Hepatocyte (in vitro differentiated cells): ENCODE data around the gene PKLR.

ENCODE experiments used
- EZH2phosphoT487 ChIP-seq: fragments of 200-600 bp; sonication (generic); IDR thresholded peaks from one replicate; pipeline ENCODE4 v1.6.1; 2018; ENCODE audit warnings: antibody characterized with exemption, mild to moderate bottlenecking, low read depth, moderate library complexity; ENCODE audit not compliant: unreplicated experiment, severe bottlenecking
- TF ChIP-seq, protein P1 (sequence below): fragments of 200-600 bp; sonication (generic); IDR thresholded peaks from 2 replicates; pipeline ENCODE4 v1.5.1; 2016; ENCODE audit warnings: antibody characterized with exemption, mild to moderate bottlenecking; ENCODE audit not compliant: poor library complexity

DNA sequence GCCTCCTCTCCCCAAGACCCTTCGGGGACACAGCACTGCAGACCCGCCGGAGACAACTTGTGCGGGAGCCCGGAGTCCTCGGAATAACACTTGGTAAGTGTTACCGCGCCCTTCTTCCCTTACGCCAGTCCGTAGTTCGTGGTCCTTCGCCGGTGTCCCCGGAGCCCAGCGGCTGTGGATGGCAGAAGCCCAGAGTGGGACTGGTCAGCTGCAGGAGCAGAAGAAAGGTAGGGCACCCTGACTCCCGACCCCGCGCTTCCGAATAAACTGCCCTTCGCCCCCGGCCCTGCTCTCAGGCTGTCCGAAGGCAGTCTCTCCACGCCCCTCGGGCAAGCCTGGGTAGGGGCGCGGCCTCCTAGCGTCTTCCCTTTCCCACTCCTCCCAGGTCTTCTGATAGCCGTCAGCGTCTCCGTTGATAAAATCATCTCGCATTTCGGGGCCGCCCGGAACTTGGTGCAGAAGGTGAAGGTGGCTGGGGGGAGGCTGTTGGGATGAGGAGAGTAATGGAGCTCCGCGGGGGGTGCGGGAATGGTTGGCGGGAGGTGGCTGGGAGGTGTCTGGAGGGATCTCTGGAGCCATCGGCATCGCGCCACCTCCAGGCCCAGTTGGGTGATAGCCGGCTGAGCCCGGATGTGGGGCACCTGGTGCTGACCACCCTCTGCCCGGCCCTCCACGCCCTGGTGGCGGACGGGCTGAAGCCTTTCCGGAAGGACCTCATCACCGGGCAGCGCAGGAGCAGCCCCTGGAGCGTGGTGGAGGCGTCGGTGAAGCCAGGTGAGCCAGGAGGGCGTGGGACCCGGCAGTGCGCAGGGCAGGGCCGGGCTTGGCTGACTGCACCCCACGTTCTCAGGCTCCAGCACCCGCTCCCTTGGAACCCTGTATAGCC, 23.7 kb upstream of the PKLR start:
- TF ChIP-seq, protein P1, sequence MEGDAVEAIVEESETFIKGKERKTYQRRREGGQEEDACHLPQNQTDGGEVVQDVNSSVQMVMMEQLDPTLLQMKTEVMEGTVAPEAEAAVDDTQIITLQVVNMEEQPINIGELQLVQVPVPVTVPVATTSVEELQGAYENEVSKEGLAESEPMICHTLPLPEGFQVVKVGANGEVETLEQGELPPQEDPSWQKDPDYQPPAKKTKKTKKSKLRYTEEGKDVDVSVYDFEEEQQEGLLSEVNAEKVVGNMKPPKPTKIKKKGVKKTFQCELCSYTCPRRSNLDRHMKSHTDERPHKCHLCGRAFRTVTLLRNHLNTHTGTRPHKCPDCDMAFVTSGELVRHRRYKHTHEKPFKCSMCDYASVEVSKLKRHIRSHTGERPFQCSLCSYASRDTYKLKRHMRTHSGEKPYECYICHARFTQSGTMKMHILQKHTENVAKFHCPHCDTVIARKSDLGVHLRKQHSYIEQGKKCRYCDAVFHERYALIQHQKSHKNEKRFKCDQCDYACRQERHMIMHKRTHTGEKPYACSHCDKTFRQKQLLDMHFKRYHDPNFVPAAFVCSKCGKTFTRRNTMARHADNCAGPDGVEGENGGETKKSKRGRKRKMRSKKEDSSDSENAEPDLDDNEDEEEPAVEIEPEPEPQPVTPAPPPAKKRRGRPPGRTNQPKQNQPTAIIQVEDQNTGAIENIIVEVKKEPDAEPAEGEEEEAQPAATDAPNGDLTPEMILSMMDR, result peak; percentile 46
- TF ChIP-seq EZH2phosphoT487, result no peak
